H9 (cell line): ENCODE results near the gene CCDC159. TPM values are rescaled to one million over a fixed set of nuclear protein-coding genes. Genes with fewer than 3 reads are reported as not detected.
A peak's percentile ranks its signal among the peaks of the same experiment; 100 is the strongest.

Experiments
- DNase-seq: peaks from one replicate; pipeline ENCODE4 v3.0.0-alpha.2; 2017
- H2AFZ ChIP-seq: one replicate; pipeline ENCODE4 v1.6.1; 2013; ENCODE audit warnings: mild to moderate bottlenecking, low read length, control low read depth, moderate library complexity
- H2AK5ac ChIP-seq: 2 replicates; pipeline ENCODE4 v1.6.1; 2013; ENCODE audit warnings: low read length, control low read depth, mixed read lengths; ENCODE audit not compliant: insufficient read length
- H2BK120ac ChIP-seq: one replicate; pipeline ENCODE4 v1.6.1; 2013; ENCODE audit warnings: low read depth, mild to moderate bottlenecking, low read length, control low read depth, inconsistent platforms; ENCODE audit not compliant: poor library complexity, severe bottlenecking
- H2BK12ac ChIP-seq: 2 replicates; pipeline ENCODE4 v1.6.1; 2013; ENCODE audit warnings: low read length, control low read depth, mixed read lengths, low read depth; ENCODE audit not compliant: insufficient read length
- H2BK15ac ChIP-seq: 2 replicates; pipeline ENCODE4 v1.6.1; 2013; ENCODE audit warnings: low read depth, low read length, control low read depth
- H2BK20ac ChIP-seq: one replicate; pipeline ENCODE4 v1.6.1; 2013; ENCODE audit warnings: low read depth, mild to moderate bottlenecking, low read length, control low read depth, inconsistent platforms; ENCODE audit not compliant: poor library complexity, severe bottlenecking
- H2BK5ac ChIP-seq: 2 replicates; pipeline ENCODE4 v1.6.1; 2013; ENCODE audit warnings: low read length, control low read depth, mixed read lengths; ENCODE audit not compliant: insufficient read length
- H3K14ac ChIP-seq: 2 replicates; pipeline ENCODE4 v1.6.1; 2013; ENCODE audit warnings: low read length, control low read depth; ENCODE audit not compliant: insufficient read depth
- H3K18ac ChIP-seq: 2 replicates; pipeline ENCODE4 v1.6.1; 2013; ENCODE audit warnings: low read depth, mild to moderate bottlenecking, mixed read lengths, low read length, control low read depth; ENCODE audit not compliant: insufficient read length
- H3K23ac ChIP-seq: 2 replicates; pipeline ENCODE4 v1.6.1; 2013; ENCODE audit warnings: low read length, control low read depth, mixed read lengths, low read depth; ENCODE audit not compliant: insufficient read length
- H3K23me2 ChIP-seq: 2 replicates; pipeline ENCODE4 v1.6.1; 2013; ENCODE audit warnings: low read depth, mild to moderate bottlenecking, mixed read lengths, low read length, control low read depth; ENCODE audit not compliant: insufficient read length, poor library complexity, severe bottlenecking
- H3K27ac ChIP-seq: 2 replicates; pipeline ENCODE4 v1.5.1; 2013; ENCODE audit warnings: low read length, control low read depth, mixed read lengths, low read depth; ENCODE audit not compliant: insufficient read length
- H3K27me3 ChIP-seq: 2 replicates; pipeline ENCODE4 v1.6.1; 2013; ENCODE audit warnings: low read length, control low read depth, inconsistent platforms; ENCODE audit not compliant: insufficient read depth
- H3K4ac ChIP-seq: 2 replicates; pipeline ENCODE4 v1.6.1; 2013; ENCODE audit warnings: low read depth, mild to moderate bottlenecking, control low read depth, inconsistent platforms, low read length, moderate library complexity
- H3K4me1 ChIP-seq: 2 replicates; pipeline ENCODE4 v1.6.1; 2013; ENCODE audit warnings: low read length, control low read depth, inconsistent platforms; ENCODE audit not compliant: insufficient read depth
- H3K4me2 ChIP-seq: 2 replicates; pipeline ENCODE4 v1.6.1; 2013; ENCODE audit warnings: low read length, control low read depth, mixed read lengths; ENCODE audit not compliant: insufficient read length, insufficient read depth
- H3K56ac ChIP-seq: 2 replicates; pipeline ENCODE4 v1.6.1; 2013; ENCODE audit warnings: low read depth, mild to moderate bottlenecking, mixed read lengths, low read length, control low read depth; ENCODE audit not compliant: insufficient read length
- H3K79me1 ChIP-seq: 2 replicates; pipeline ENCODE4 v1.6.1; 2013; ENCODE audit warnings: low read depth, mild to moderate bottlenecking, moderate library complexity, low read length, control low read depth, inconsistent platforms; ENCODE audit not compliant: insufficient read depth, poor library complexity, severe bottlenecking
- H3K79me2 ChIP-seq: 2 replicates; pipeline ENCODE4 v1.6.1; 2013; ENCODE audit warnings: low read length, control low read depth, inconsistent platforms; ENCODE audit not compliant: insufficient read depth
- H3K9ac ChIP-seq: 2 replicates; pipeline ENCODE4 v1.6.1; 2013; ENCODE audit warnings: low read length, control low read depth, mixed read lengths; ENCODE audit not compliant: insufficient read length; ENCODE audit errors: extremely low read depth
- H3K9me3 ChIP-seq: one replicate; pipeline ENCODE4 v1.6.1; 2013; ENCODE audit warnings: low read depth, low read length, inconsistent platforms; ENCODE audit not compliant: control insufficient read depth
- H3T11ph ChIP-seq: one replicate; pipeline ENCODE4 v1.6.1; 2013; ENCODE audit warnings: mild to moderate bottlenecking, low read length, control low read depth, inconsistent platforms
- H4K20me1 ChIP-seq: one replicate; pipeline ENCODE4 v1.6.1; 2013; ENCODE audit not compliant: control insufficient read depth, insufficient read length, insufficient read depth
- H4K5ac ChIP-seq: 2 replicates; pipeline ENCODE4 v1.6.1; 2013; ENCODE audit warnings: low read depth, mild to moderate bottlenecking, mixed read lengths, low read length, control low read depth; ENCODE audit not compliant: insufficient read length
- H4K8ac ChIP-seq: replicated peaks from 2 replicates; pipeline ENCODE4 v1.6.1; 2013; ENCODE audit warnings: low read length, control low read depth, mixed read lengths, low read depth; ENCODE audit not compliant: insufficient read length
- H4K91ac ChIP-seq: 2 replicates; pipeline ENCODE4 v1.6.1; 2013; ENCODE audit warnings: low read depth, mild to moderate bottlenecking, moderate library complexity, mixed read lengths, low read length, control low read depth; ENCODE audit not compliant: insufficient read length
- H3K27ac Mint-ChIP-seq, 3 experiments: 2 replicates in 2 of 3; 3 replicates in 1 of 3; pipeline ENCODE4 v1.8.0; 2020 to 2021; ENCODE audit warnings: mixed read lengths in 3 of 3, mild to moderate bottlenecking in 1 of 3, moderate library complexity in 1 of 3
- H3K27me3 Mint-ChIP-seq: 2 replicates; pipeline ENCODE4 v1.8.0; 2021; ENCODE audit warnings: low read depth, mild to moderate bottlenecking, moderate library complexity, mixed read lengths
- H3K36me3 Mint-ChIP-seq, 3 experiments: 2 replicates in 2 of 3; 3 replicates in 1 of 3; pipeline ENCODE4 v1.8.0; 2020 to 2021; ENCODE audit warnings: low read depth in 3 of 3, mixed read lengths in 3 of 3; ENCODE audit not compliant: insufficient read depth in 1 of 3
- H3K4me1 Mint-ChIP-seq, 2 experiments: 2 replicates each; pipeline ENCODE4 v1.8.0; 2020; ENCODE audit warnings: mixed read lengths in 2 of 2
- H3K4me3 Mint-ChIP-seq, 2 experiments: 2 replicates in 1 of 2; 3 replicates in 1 of 2; pipeline ENCODE4 v1.8.0; 2020 to 2021; ENCODE audit warnings: mild to moderate bottlenecking in 2 of 2, mixed read lengths in 2 of 2, moderate library complexity in 1 of 2
- H3K9me3 Mint-ChIP-seq, 2 experiments: 2 replicates in 1 of 2; 3 replicates in 1 of 2; pipeline ENCODE4 v1.8.0; 2020; ENCODE audit warnings: mild to moderate bottlenecking in 2 of 2, mixed read lengths in 2 of 2, moderate library complexity in 1 of 2
- CTCF ChIP-seq: fragments of 200-600 bp; sonication (generic); conservative IDR thresholded peaks from 3 replicates; pipeline ENCODE4 v1.8.0; 2021; ENCODE audit warnings: antibody characterized with exemption, mild to moderate bottlenecking
- WGBS: extraction: QIAGEN DNeasy Blood & Tissue Kit; methylation state at CpG from one replicate; pipeline ENCODE4 v1.1.7; 2013; ENCODE audit warnings: missing lambda C conversion rate, low lambda C conversion rate, mixed read lengths; ENCODE audit not compliant: insufficient read length; ENCODE audit errors: extremely low coverage; 5-methylcytosine and 5-hydroxymethylcytosine counted together
- total RNA-seq: library from RNA; stranded (reverse); gene quantifications from 2 replicates; pipeline ENCODE4 v1.2.1, GENCODE V29; 2021

Gene CCDC159
- total RNA-seq, 1 experiment from 2014 or later, result 5.7 TPM

- TF ChIP-seq CTCF, result no peak
- H2BK15ac ChIP-seq, result no peak overlapping the region
- H3K4me1 Mint-ChIP-seq, result peaks cover 16 to 19% of the 10 kb centered on the region in 2 experiments
- H3K27me3 Mint-ChIP-seq, result peaks cover 5% of the 10 kb centered on the region
- H3K18ac ChIP-seq, result no peak overlapping the region
- peak overlapping the region; percentile 34 for H3K4me2 ChIP-seq
- H3K14ac ChIP-seq, result no peak overlapping the region
- H4K20me1 ChIP-seq, result no peaks in the 10 kb centered on the region
- no peak overlapping the region for H3K23ac ChIP-seq
- no peak overlapping the region for H2BK5ac ChIP-seq
- H3K4me1 ChIP-seq, result no peaks in the 10 kb centered on the region; the same call in 1 of the 2 replicates
- no CpG with 5 or more reads among the region's 15 CpGs for WGBS
- H2BK20ac ChIP-seq, result no peak overlapping the region
- no peak overlapping the region for H3K27ac ChIP-seq
- no peak overlapping the region for H4K8ac ChIP-seq
- no peaks in the 10 kb centered on the region for H3K79me1 ChIP-seq
- H2BK12ac ChIP-seq, result no peak overlapping the region
- H3K27ac Mint-ChIP-seq, result peak overlapping the region in 1 of 3 experiments; percentile 96; a peak in 2 of 7 replicates
- H4K5ac ChIP-seq, result no peak overlapping the region
- no peaks in the 10 kb centered on the region for H3K79me2 ChIP-seq
- no peak overlapping the region for H3T11ph ChIP-seq
- no peak overlapping the region for H3K4ac ChIP-seq
- no peak overlapping the region for H2AFZ ChIP-seq
- H3K23me2 ChIP-seq, result peaks cover 8% of the 10 kb centered on the region
- H3K9me3 ChIP-seq, result no peaks in the 10 kb centered on the region
- no peak overlapping the region for H2AK5ac ChIP-seq
- peaks cover 0 to 15% (median 13%) of the 10 kb centered on the region in 3 experiments; a peak in 5 of 7 replicates for H3K36me3 Mint-ChIP-seq
- H4K91ac ChIP-seq, result no peak overlapping the region
- peak overlapping the region; percentile 93 to 94 for H3K4me3 Mint-ChIP-seq
- H3K56ac ChIP-seq, result no peak overlapping the region
- peak overlapping the region; percentile 55 for H3K9ac ChIP-seq
- H3K9me3 Mint-ChIP-seq, result peaks cover 3 to 7% of the 10 kb centered on the region in 2 experiments; a peak in 3 of 5 replicates
- no peaks in the 10 kb centered on the region for H3K27me3 ChIP-seq
- DNase-seq, result no peak
- H2BK120ac ChIP-seq, result no peak overlapping the region
Observed at GRCh38 chr19:11345122-11345803, 1.1 kb upstream of the CCDC159 start.
